GM04503 (cell line): ENCODE measurements around the gene TMTC1.
"Not testable (repeated sequence)": the region's sequence is repeated elsewhere in the genome, so short reads cannot be mapped to it uniquely, and the experiment has no call there.

ENCODE experiments used
- DNase-seq: peaks from one replicate; pipeline ENCODE4 v3.0.0-alpha.2; 2012; ENCODE audit warnings: low read depth

The TMTC1 gene

GRCh38 chr12:29671742-29672141, 112.0 kb downstream of the TMTC1 start:
- no peak for DNase-seq

GRCh38 chr12:29667011-29667410, 116.7 kb downstream of the TMTC1 start:
- DNase-seq, result no peak

GRCh38 chr12:29665107-29665506, 118.6 kb downstream of the TMTC1 start:
- no peak for DNase-seq

GRCh38 chr12:29662734-29663323, 120.9 kb downstream of the TMTC1 start:
- no peak for DNase-seq

GRCh38 chr12:29660847-29661246, 122.9 kb downstream of the TMTC1 start:
- DNase-seq, result no peak

- no peak for DNase-seq
Observed at GRCh38 chr12:29656762-29657538, 126.8 kb downstream of the TMTC1 start.

- no peak for DNase-seq
Observed at GRCh38 chr12:29655861-29656260, 127.9 kb downstream of the TMTC1 start.

GRCh38 chr12:29653286-29653685, 130.5 kb downstream of the TMTC1 start:
- no peak for DNase-seq

- no peak for DNase-seq
Observed at GRCh38 chr12:29650371-29650770, 133.4 kb downstream of the TMTC1 start.

GRCh38 chr12:29649722-29650121, 134.0 kb downstream of the TMTC1 start:
- DNase-seq, result no peak

- DNase-seq, result no peak
Observed at GRCh38 chr12:29644536-29645162, 139.1 kb downstream of the TMTC1 start.

- no peak for DNase-seq
Observed at GRCh38 chr12:29640589-29641345, 143.0 kb downstream of the TMTC1 start.

- no peak for DNase-seq
Observed at GRCh38 chr12:29639893-29640495, 143.7 kb downstream of the TMTC1 start.

- DNase-seq, result no peak
Observed at GRCh38 chr12:29638528-29638927, 145.2 kb downstream of the TMTC1 start.

GRCh38 chr12:29634057-29634456, 149.7 kb downstream of the TMTC1 start:
- no peak for DNase-seq

GRCh38 chr12:29630164-29630563, 153.6 kb downstream of the TMTC1 start:
- not testable (repeated sequence) for DNase-seq

- DNase-seq, result no peak
Observed at GRCh38 chr12:29627221-29627620, 156.5 kb downstream of the TMTC1 start.

GRCh38 chr12:29625359-29625953, 158.3 kb downstream of the TMTC1 start:
- DNase-seq, result no peak

- no peak for DNase-seq
Observed at GRCh38 chr12:29622251-29622650, 161.5 kb downstream of the TMTC1 start.

- DNase-seq, result no peak
Observed at GRCh38 chr12:29620030-29620429, 163.7 kb downstream of the TMTC1 start.

- DNase-seq, result no peak
Observed at GRCh38 chr12:29617407-29617803, 166.3 kb downstream of the TMTC1 start.
